GM12878 (cell line): ENCODE data around the gene SLC19A2.

ENCODE experiments used
- ATF2 ChIP-seq: IDR thresholded peaks from 2 replicates; pipeline ENCODE4 v1.6.1; 2012; ENCODE audit warnings: low read length, inconsistent platforms
- CHD2 ChIP-seq: IDR thresholded peaks from 2 replicates; pipeline ENCODE4 v1.6.1; 2011; ENCODE audit warnings: low read depth, low read length, improper control_type of control experiment, borderline replicate concordance
- CTCF ChIP-seq, 3 experiments: IDR thresholded peaks in 2 of 3; conservative IDR thresholded peaks in 1 of 3; 2 replicates each; pipeline ENCODE4 v1.5.1; 2011; ENCODE audit warnings: low read depth in 3 of 3, low read length in 3 of 3, mild to moderate bottlenecking in 3 of 3, control low read depth in 2 of 3, moderate library complexity in 2 of 3, inconsistent platforms in 1 of 3, mixed read lengths in 1 of 3; ENCODE audit not compliant: control insufficient read depth in 2 of 3, insufficient read depth in 1 of 3; ENCODE audit errors: extremely low read depth in 1 of 3
- CUX1 ChIP-seq: IDR thresholded peaks from 2 replicates; pipeline ENCODE4 v1.6.1; 2012; ENCODE audit warnings: improper control_type of control experiment, low read depth, low read length; ENCODE audit not compliant: insufficient replicate concordance
- EGR1 ChIP-seq, 2 experiments: IDR thresholded peaks; 1 replicate in 1 of 2; 2 replicates in 1 of 2; pipeline ENCODE4 v1.6.1; 2011 to 2012; ENCODE audit warnings: low read depth in 2 of 2, low read length in 2 of 2, borderline replicate concordance in 1 of 2, mild to moderate bottlenecking in 1 of 2, moderate library complexity in 1 of 2
- GABPA ChIP-seq: IDR thresholded peaks from 2 replicates; pipeline ENCODE4 v1.6.1; 2014; ENCODE audit warnings: antibody characterized with exemption, low read depth, mild to moderate bottlenecking, inconsistent platforms
- HDAC2 ChIP-seq: fragments of 200-600 bp; sonication (generic); IDR thresholded peaks from 2 replicates; pipeline ENCODE4 v1.6.1; 2017
- LARP7 ChIP-seq: fragments of 450-650 bp; IDR thresholded peaks from 2 replicates; pipeline ENCODE4 v1.6.1; 2017; ENCODE audit warnings: mild to moderate bottlenecking
- MEF2A ChIP-seq: IDR thresholded peaks from 2 replicates; pipeline ENCODE4 v1.6.1; 2011; ENCODE audit warnings: low read depth, mild to moderate bottlenecking, low read length, moderate library complexity; ENCODE audit not compliant: insufficient read depth
- NRF1 ChIP-seq: conservative IDR thresholded peaks from 2 replicates; pipeline ENCODE4 v1.6.1; 2011; ENCODE audit warnings: mild to moderate bottlenecking, low read depth, low read length, improper control_type of control experiment
- SKIL ChIP-seq: fragments of 450-650 bp; IDR thresholded peaks from 2 replicates; pipeline ENCODE4 v1.6.1; 2017; ENCODE audit warnings: mild to moderate bottlenecking, low read depth, inconsistent platforms; ENCODE audit not compliant: poor library complexity, severe bottlenecking
- SMC3 ChIP-seq: IDR thresholded peaks from 2 replicates; pipeline ENCODE4 v1.6.1; 2011; ENCODE audit warnings: low read length, improper control_type of control experiment, borderline replicate concordance
- SP1 ChIP-seq: IDR thresholded peaks from one replicate; pipeline ENCODE4 v1.6.1; 2011; ENCODE audit warnings: low read depth, low read length
- TAF1 ChIP-seq: IDR thresholded peaks from 2 replicates; pipeline ENCODE4 v1.6.1; 2011; ENCODE audit warnings: mild to moderate bottlenecking, low read depth, low read length, borderline replicate concordance

GRCh38 chr1:169499807-169500206, 14.1 kb upstream of the SLC19A2 start:
- TF ChIP-seq CUX1 (no peak), TAF1 (no peak), CHD2 (no peak), NRF1 (no peak), SP1 (no peak), ATF2 (no peak), SMC3 (no peak), CTCF (IDR thresholded peaks at IDR 0.05 in 2 of 3, conservative IDR thresholded peaks at IDR 0.05 in 1 of 3; ENCODE audit: control insufficient read depth in 2 of 3, extremely low read depth in 1 of 3, insufficient read depth in 1 of 3, low read depth in 3 of 3, low read length in 3 of 3) (no peak), SKIL (no peak), GABPA (no peak), EGR1 (IDR thresholded peaks at IDR 0.05; ENCODE audit: borderline replicate concordance in 1 of 2, low read depth in 2 of 2, low read length in 2 of 2) (no peak), LARP7 (no peak), HDAC2 (no peak), MEF2A (no peak)
